K562 (cell line): Measurements from ENCODE around the gene FOXO3. TPM values are rescaled to one million over a fixed set of nuclear protein-coding genes. Genes with fewer than 3 reads are reported as not detected.

ENCODE experiments used
- CBX2 ChIP-seq: fragments of 200-600 bp; sonication (generic); IDR thresholded peaks from one replicate; pipeline ENCODE4 v1.6.1; 2012; ENCODE audit warnings: mild to moderate bottlenecking, low read length, inconsistent platforms; ENCODE audit not compliant: insufficient read depth, poor library complexity, severe bottlenecking
- DIDO1 ChIP-seq: fragments of 450-650 bp; IDR thresholded peaks from 2 replicates; pipeline ENCODE4 v1.6.1; 2016; ENCODE audit warnings: low read depth, missing biosample characterization, missing genetic modification characterization
- E2F4 ChIP-seq: sonication (generic); formaldehyde crosslinking; IDR thresholded peaks from 2 replicates; pipeline ENCODE4 v1.8.0; 2022; ENCODE audit warnings: mild to moderate bottlenecking, low read depth, missing genetic modification reagents
- KDM5B ChIP-seq: fragments of 200-600 bp; sonication (generic); IDR thresholded peaks from 2 replicates; pipeline ENCODE4 v1.6.1; 2012; ENCODE audit warnings: low read depth, mild to moderate bottlenecking, moderate library complexity, low read length, control low read depth, inconsistent platforms; ENCODE audit not compliant: insufficient replicate concordance
- KLF6 ChIP-seq: fragments of 250-450 bp; sonication (Bioruptor Pico); IDR thresholded peaks from 2 replicates; pipeline ENCODE4 v1.4.0; 2020; ENCODE audit warnings: mild to moderate bottlenecking, moderate library complexity, borderline replicate concordance
- MED1 ChIP-seq: sonication (generic); formaldehyde crosslinking; IDR thresholded peaks from 2 replicates; pipeline ENCODE4 v1.8.1; 2023; ENCODE audit warnings: missing genetic modification reagents, borderline replicate concordance
- RBM17 ChIP-seq: fragments of 200-400 bp; formaldehyde crosslinking; IDR thresholded peaks from 2 replicates; pipeline ENCODE4 v1.6.1; 2017; ENCODE audit warnings: low read depth, mild to moderate bottlenecking, low read length, borderline replicate concordance
- SAFB ChIP-seq: fragments of 200-400 bp; formaldehyde crosslinking; IDR thresholded peaks from 2 replicates; pipeline ENCODE4 v1.6.1; 2017; ENCODE audit warnings: low read depth, low read length, borderline replicate concordance
- SMAD2 ChIP-seq: fragments of 150-350 bp; IDR thresholded peaks from 2 replicates; pipeline ENCODE4 v1.6.1; 2014; ENCODE audit warnings: low read depth, mild to moderate bottlenecking, low read length
- TAF15 ChIP-seq: fragments of 200-400 bp; formaldehyde crosslinking; IDR thresholded peaks from 2 replicates; pipeline ENCODE4 v1.6.1; 2017; ENCODE audit warnings: mild to moderate bottlenecking, low read depth, low read length, moderate library complexity
- TCFL5 ChIP-seq: fragments of 250-450 bp; sonication (Bioruptor Pico); conservative IDR thresholded peaks from 2 replicates; pipeline ENCODE4 v1.6.1; 2021; ENCODE audit warnings: mild to moderate bottlenecking, moderate library complexity, matching md5 sums
- ZBTB17 ChIP-seq: fragments of 450-650 bp; formaldehyde crosslinking; IDR thresholded peaks from 2 replicates; pipeline ENCODE4 v1.4.0; 2020; ENCODE audit warnings: mild to moderate bottlenecking
- polyA plus RNA-seq, 8 experiments: library from polyadenylated mRNA; depleted of rRNA in 4 of 8; stranded (reverse) in 5 of 8; unstranded in 3 of 8; fragments of >200 nt; fragmentation: Nextera tagmentation in 2 of 8; fragmentation: Illumina TruSeq in 1 of 8; extraction: Ambion mirVana in 2 of 8; extraction: Trizol in 1 of 8; gene quantifications; 2 replicates each; pipeline versions ENCODE4 v1.2.1 to v1.2.3, GENCODE V29; 2011 to 2014; ENCODE audit warnings: inconsistent platforms in 1 of 8, missing spikeins in 1 of 8
- total RNA-seq, 7 experiments: library from RNA; depleted of rRNA in 6 of 7; stranded (reverse); fragments of >200 nt in 6 of 7; fragmentation: Illumina TruSeq in 2 of 7; extraction: Trizol in 2 of 7; gene quantifications; 2 replicates each; pipeline versions ENCODE4 v1.2.1 to v1.2.3, GENCODE V29; 2011 to 2021; ENCODE audit warnings: low replicate concordance in 1 of 7
- TF ChIP-seq, protein P1 (sequence below), 2 experiments: fragments of 200-800 bp in 1 of 2; sonication (Bioruptor generic) in 1 of 2; sonication (generic) in 1 of 2; formaldehyde crosslinking in 1 of 2; IDR thresholded peaks in 1 of 2; conservative IDR thresholded peaks in 1 of 2; 2 replicates each; pipeline versions ENCODE4 v1.5.0 to v1.6.1; 2016 to 2020; ENCODE audit warnings: missing compliant biosample characterization in 1 of 2, missing genetic modification characterization in 1 of 2, missing genetic modification reagents in 1 of 2
- TF ChIP-seq, protein P2 (sequence below), 3 experiments: fragments of 200-800 bp in 1 of 3; fragments of 250-450 bp in 1 of 3; fragments of 450-650 bp in 1 of 3; sonication (Bioruptor Pico) in 1 of 3; sonication (Bioruptor generic) in 1 of 3; formaldehyde crosslinking in 1 of 3; IDR thresholded peaks; 2 replicates each; pipeline versions ENCODE4 v1.6.1 to v1.8.0; 2016 to 2022; ENCODE audit warnings: mild to moderate bottlenecking in 2 of 3, missing genetic modification characterization in 2 of 3, missing compliant biosample characterization in 1 of 3, moderate library complexity in 1 of 3
- TF ChIP-seq, protein P3 (sequence below): sonication (generic); formaldehyde crosslinking; IDR thresholded peaks from 2 replicates; pipeline ENCODE4 v1.8.1; 2023; ENCODE audit warnings: mild to moderate bottlenecking, missing genetic modification reagents

The FOXO3 gene
- total and polyA plus RNA-seq, 9 of the 15 experiments (the other 6 are each of a cell fraction or from before 2014, with no cell fraction given): 3.0 to 14.6 (median 6.0) TPM

- TF ChIP-seq, protein P1, sequence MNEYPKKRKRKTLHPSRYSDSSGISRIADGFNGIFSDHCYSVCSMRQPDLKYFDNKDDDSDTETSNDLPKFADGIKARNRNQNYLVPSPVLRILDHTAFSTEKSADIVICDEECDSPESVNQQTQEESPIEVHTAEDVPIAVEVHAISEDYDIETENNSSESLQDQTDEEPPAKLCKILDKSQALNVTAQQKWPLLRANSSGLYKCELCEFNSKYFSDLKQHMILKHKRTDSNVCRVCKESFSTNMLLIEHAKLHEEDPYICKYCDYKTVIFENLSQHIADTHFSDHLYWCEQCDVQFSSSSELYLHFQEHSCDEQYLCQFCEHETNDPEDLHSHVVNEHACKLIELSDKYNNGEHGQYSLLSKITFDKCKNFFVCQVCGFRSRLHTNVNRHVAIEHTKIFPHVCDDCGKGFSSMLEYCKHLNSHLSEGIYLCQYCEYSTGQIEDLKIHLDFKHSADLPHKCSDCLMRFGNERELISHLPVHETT (CRISPR knock-in tag; conservative IDR thresholded peaks at IDR 0.05 in 1 of 2, IDR thresholded peaks at IDR 0.05 in 1 of 2): peak in 1 of 2 experiments; percentile 53; a peak in 1 of 4 replicates
- TF ChIP-seq SMAD2: no peak
- no peak for TF ChIP-seq SAFB
- TF ChIP-seq, protein P2, sequence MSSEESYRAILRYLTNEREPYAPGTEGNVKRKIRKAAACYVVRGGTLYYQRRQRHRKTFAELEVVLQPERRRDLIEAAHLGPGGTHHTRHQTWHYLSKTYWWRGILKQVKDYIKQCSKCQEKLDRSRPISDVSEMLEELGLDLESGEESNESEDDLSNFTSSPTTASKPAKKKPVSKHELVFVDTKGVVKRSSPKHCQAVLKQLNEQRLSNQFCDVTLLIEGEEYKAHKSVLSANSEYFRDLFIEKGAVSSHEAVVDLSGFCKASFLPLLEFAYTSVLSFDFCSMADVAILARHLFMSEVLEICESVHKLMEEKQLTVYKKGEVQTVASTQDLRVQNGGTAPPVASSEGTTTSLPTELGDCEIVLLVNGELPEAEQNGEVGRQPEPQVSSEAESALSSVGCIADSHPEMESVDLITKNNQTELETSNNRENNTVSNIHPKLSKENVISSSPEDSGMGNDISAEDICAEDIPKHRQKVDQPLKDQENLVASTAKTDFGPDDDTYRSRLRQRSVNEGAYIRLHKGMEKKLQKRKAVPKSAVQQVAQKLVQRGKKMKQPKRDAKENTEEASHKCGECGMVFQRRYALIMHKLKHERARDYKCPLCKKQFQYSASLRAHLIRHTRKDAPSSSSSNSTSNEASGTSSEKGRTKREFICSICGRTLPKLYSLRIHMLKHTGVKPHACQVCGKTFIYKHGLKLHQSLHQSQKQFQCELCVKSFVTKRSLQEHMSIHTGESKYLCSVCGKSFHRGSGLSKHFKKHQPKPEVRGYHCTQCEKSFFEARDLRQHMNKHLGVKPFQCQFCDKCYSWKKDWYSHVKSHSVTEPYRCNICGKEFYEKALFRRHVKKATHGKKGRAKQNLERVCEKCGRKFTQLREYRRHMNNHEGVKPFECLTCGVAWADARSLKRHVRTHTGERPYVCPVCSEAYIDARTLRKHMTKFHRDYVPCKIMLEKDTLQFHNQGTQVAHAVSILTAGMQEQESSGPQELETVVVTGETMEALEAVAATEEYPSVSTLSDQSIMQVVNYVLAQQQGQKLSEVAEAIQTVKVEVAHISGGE (CRISPR knock-in tag; IDR thresholded peaks at IDR 0.05): peak in 1 of 3 experiments; percentile 62; a peak in 1 of 6 replicates
- TF ChIP-seq, protein P3, sequence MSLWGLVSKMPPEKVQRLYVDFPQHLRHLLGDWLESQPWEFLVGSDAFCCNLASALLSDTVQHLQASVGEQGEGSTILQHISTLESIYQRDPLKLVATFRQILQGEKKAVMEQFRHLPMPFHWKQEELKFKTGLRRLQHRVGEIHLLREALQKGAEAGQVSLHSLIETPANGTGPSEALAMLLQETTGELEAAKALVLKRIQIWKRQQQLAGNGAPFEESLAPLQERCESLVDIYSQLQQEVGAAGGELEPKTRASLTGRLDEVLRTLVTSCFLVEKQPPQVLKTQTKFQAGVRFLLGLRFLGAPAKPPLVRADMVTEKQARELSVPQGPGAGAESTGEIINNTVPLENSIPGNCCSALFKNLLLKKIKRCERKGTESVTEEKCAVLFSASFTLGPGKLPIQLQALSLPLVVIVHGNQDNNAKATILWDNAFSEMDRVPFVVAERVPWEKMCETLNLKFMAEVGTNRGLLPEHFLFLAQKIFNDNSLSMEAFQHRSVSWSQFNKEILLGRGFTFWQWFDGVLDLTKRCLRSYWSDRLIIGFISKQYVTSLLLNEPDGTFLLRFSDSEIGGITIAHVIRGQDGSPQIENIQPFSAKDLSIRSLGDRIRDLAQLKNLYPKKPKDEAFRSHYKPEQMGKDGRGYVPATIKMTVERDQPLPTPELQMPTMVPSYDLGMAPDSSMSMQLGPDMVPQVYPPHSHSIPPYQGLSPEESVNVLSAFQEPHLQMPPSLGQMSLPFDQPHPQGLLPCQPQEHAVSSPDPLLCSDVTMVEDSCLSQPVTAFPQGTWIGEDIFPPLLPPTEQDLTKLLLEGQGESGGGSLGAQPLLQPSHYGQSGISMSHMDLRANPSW (CRISPR knock-in tag): no peak
- TF ChIP-seq KDM5B: no peak
- TF ChIP-seq CBX2: no peak
- TF ChIP-seq MED1: no peak
- TF ChIP-seq TAF15: no peak
- TF ChIP-seq ZBTB17 (CRISPR knock-in tag): peak; percentile 95
- no peak for TF ChIP-seq DIDO1
- no peak for TF ChIP-seq E2F4 (CRISPR knock-in tag)
- no peak for TF ChIP-seq TCFL5
- no peak for TF ChIP-seq KLF6 (CRISPR knock-in tag)
- TF ChIP-seq RBM17: no peak
These were observed 18.0 kb downstream of the FOXO3 start (continued) for GRCh38 chr6:108578595-108579327.
